ENCODE measurements around the gene MTMR11. TPM values are rescaled to one million over a fixed set of nuclear protein-coding genes. Genes with fewer than 3 reads are reported as not detected.

Gene MTMR11
- total RNA-seq, 1 experiment from 2014 or later = 3.9 TPM

- no peaks in the 10 kb centered on the region for H3K79me2 ChIP-seq (ENCODE audit: insufficient read depth, low read length)
- peak overlapping the region; percentile 89 for H3K56ac ChIP-seq (ENCODE audit: insufficient read length, low read depth, low read length)
- DNase-seq = no peak
- H2BK20ac ChIP-seq (ENCODE audit: low read depth, low read length, poor library complexity, severe bottlenecking) = no peak overlapping the region
- no peaks in the 10 kb centered on the region for H3K27me3 Mint-ChIP-seq (ENCODE audit: low read depth)
- no peak overlapping the region for H4K8ac ChIP-seq (replicated peaks; ENCODE audit: insufficient read length, low read depth, low read length)
- H3K27ac ChIP-seq (ENCODE audit: insufficient read length, low read depth, low read length) = peak overlapping the region; percentile 98
- no peak overlapping the region for H2BK12ac ChIP-seq (ENCODE audit: insufficient read length, low read depth, low read length)
- H4K5ac ChIP-seq (ENCODE audit: insufficient read length, low read depth, low read length) = peak overlapping the region; percentile 19
- H3K36me3 Mint-ChIP-seq (ENCODE audit: insufficient read depth in 1 of 3, low read depth in 3 of 3) = no peaks in the 10 kb centered on the region
- H2AFZ ChIP-seq (ENCODE audit: low read length) = no peak overlapping the region
- no peak for TF ChIP-seq CTCF (conservative IDR thresholded peaks at IDR 0.05)
- no peak overlapping the region for H3K27ac Mint-ChIP-seq
- peak overlapping the region; percentile 92 for H3K23ac ChIP-seq (ENCODE audit: insufficient read length, low read depth, low read length)
- H4K91ac ChIP-seq (ENCODE audit: insufficient read length, low read depth, low read length) = no peak overlapping the region
- H2BK120ac ChIP-seq (ENCODE audit: low read depth, low read length, poor library complexity, severe bottlenecking) = no peak overlapping the region
- H2BK5ac ChIP-seq (ENCODE audit: insufficient read length, low read length) = no peak overlapping the region
- no peaks in the 10 kb centered on the region for H3K9me3 ChIP-seq (ENCODE audit: control insufficient read depth, low read depth, low read length)
- H3K4ac ChIP-seq (ENCODE audit: low read depth, low read length) = no peak overlapping the region
- H3K4me3 Mint-ChIP-seq = no peak overlapping the region
- peaks cover 4% of the 10 kb centered on the region in 2 experiments; a peak in 3 of 4 replicates for H3K4me1 Mint-ChIP-seq
- no peak overlapping the region for H2BK15ac ChIP-seq (ENCODE audit: low read depth, low read length)
- no peaks in the 10 kb centered on the region for H3K9me3 Mint-ChIP-seq
- no peaks in the 10 kb centered on the region for H4K20me1 ChIP-seq (ENCODE audit: control insufficient read depth, insufficient read depth, insufficient read length)
- H3T11ph ChIP-seq (ENCODE audit: low read length) = peak overlapping the region; percentile 5
- no peaks in the 10 kb centered on the region for H3K27me3 ChIP-seq (ENCODE audit: insufficient read depth, low read length)
- H3K18ac ChIP-seq (ENCODE audit: insufficient read length, low read depth, low read length) = peak overlapping the region; percentile 91
- H3K9ac ChIP-seq (ENCODE audit: extremely low read depth, insufficient read length, low read length) = peak overlapping the region; percentile 91
- no CpG with 5 or more reads among the region's 6 CpGs for WGBS (ENCODE audit: extremely low coverage, insufficient read length, low lambda C conversion rate)
- H3K79me1 ChIP-seq (ENCODE audit: insufficient read depth, low read depth, low read length, poor library complexity, severe bottlenecking) = no peaks in the 10 kb centered on the region
- H3K4me1 ChIP-seq (ENCODE audit: insufficient read depth, low read length) = peaks cover 3% of the 10 kb centered on the region; the same call in 1 of the 2 replicates
- peak overlapping the region; percentile 98 for H3K4me2 ChIP-seq (ENCODE audit: insufficient read depth, insufficient read length, low read length)
- H3K23me2 ChIP-seq (ENCODE audit: insufficient read length, low read depth, low read length, poor library complexity, severe bottlenecking) = peaks cover 24% of the 10 kb centered on the region
- H3K14ac ChIP-seq (ENCODE audit: insufficient read depth, low read length) = peak overlapping the region; percentile 67; the same call in 1 of the 2 replicates
- H2AK5ac ChIP-seq (ENCODE audit: insufficient read length, low read length) = no peak overlapping the region
Measured at GRCh38 chr1:149888999-149889289, 47.7 kb downstream of the MTMR11 start.

All from H9 (cell line).